Measurements from ENCODE around the gene KRTAP10-3.
"Not testable (repeated sequence)": the region's sequence is repeated elsewhere in the genome, so short reads cannot be mapped to it uniquely, and the experiment has no call there.

Gene KRTAP10-3

GRCh38 chr21:44590311-44590721 lies 31.7 kb upstream of the KRTAP10-3 start:
- no peak for DNase-seq

- DNase-seq, result no peak
These were observed 31.2 kb upstream of the KRTAP10-3 start for GRCh38 chr21:44589586-44590305.

GRCh38 chr21:44589094-44589493 lies 30.5 kb upstream of the KRTAP10-3 start:
- DNase-seq, result no peak

GRCh38 chr21:44585892-44586291 lies 27.3 kb upstream of the KRTAP10-3 start:
- DNase-seq, result no peak

DNA sequence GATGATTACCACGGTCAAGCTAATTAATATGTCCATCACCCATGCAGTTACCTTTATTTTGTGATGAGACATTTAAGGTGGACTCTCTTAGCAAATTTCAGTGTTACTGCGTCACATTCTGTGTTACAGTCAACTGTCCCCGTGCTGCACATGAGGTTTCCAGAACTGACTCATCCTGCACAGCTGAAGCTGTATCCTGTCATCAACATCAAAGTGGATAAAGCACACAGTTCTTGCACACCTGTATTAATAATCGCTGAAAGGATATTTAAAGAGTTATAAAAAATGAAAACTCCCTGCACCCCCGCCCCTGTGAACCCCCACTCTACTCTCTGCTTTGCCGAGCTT lies 25.2 kb upstream of the KRTAP10-3 start:
- no peak for DNase-seq

DNA sequence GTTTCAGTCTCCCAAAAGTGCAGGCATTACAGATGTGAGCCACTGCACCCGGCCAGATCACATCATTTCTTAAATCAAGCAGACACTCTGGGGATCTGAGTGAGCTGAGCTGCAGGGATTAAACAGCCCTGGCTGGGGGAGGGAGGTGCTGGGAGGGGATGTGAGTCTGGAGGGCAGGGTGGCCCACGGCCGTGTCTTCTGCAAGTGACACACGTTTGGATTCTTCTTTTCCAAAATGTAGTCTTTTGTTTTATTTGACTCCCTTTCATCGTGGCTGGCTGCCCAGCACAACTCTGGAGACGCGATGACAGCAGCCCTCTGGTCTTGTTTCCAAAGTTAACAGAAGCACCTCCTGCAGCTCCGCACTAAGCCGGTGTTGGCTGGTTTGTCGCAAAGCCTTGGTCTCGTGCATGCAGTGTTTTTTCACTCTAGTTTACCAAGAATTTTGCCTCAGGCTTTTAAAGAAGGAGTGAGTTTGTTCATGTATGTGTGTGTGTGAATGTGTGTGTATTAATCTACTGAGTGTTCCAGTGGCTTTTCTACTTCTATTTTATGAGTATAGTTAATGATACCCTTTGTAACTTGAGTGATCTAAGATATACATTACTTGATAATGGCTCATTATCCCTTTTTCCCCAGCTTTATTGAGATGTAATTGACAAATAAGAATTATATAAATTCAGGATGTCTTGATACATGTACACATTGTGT lies 24.6 kb upstream of the KRTAP10-3 start:
- no peak for DNase-seq

GRCh38 chr21:44582055-44582454 lies 23.5 kb upstream of the KRTAP10-3 start:
- DNase-seq, result no peak

- no peak for DNase-seq
These were observed 22.6 kb upstream of the KRTAP10-3 start for GRCh38 chr21:44581158-44581557.

DNA sequence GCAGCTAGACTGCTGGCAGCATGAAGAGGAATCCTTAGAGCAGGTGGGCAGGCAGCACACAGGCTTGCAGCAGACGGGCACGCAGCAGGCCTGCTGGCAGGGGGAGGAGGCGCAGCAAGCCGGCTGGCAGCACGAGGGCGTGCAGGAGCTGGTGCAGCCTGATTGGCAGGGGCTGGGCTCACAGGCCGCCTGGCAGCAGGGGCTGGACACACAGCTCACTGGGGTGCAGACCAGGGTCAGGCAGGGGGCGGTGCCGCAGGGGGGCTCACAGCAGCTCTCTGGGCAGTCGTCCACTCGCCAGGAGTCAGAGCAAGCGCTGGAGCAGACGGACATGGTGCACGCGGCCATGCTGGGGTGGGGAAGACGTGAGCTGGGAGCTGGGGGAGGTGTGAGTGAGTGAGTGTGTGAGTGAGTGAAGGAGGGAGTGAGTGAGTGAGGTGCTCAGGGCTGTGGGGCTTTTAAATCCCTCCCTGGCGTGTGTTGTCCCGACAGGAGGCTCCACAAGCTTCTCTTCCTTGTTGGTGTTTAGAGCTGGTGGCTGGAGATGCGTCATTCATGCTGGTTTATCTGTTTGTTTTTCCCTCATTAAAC lies 21.7 kb upstream of the KRTAP10-3 start, which contains the start of gene KRTAP10-5:
TSS of gene KRTAP10-5 (minus strand) at position 374 of the 591 bp plus-strand sequence. CDS start at position 348, 26 bp downstream.
- DNase-seq, result not testable (repeated sequence)

- DNase-seq, result no peak
These were observed 21.2 kb upstream of the KRTAP10-3 start for GRCh38 chr21:44579833-44580144.

DNA sequence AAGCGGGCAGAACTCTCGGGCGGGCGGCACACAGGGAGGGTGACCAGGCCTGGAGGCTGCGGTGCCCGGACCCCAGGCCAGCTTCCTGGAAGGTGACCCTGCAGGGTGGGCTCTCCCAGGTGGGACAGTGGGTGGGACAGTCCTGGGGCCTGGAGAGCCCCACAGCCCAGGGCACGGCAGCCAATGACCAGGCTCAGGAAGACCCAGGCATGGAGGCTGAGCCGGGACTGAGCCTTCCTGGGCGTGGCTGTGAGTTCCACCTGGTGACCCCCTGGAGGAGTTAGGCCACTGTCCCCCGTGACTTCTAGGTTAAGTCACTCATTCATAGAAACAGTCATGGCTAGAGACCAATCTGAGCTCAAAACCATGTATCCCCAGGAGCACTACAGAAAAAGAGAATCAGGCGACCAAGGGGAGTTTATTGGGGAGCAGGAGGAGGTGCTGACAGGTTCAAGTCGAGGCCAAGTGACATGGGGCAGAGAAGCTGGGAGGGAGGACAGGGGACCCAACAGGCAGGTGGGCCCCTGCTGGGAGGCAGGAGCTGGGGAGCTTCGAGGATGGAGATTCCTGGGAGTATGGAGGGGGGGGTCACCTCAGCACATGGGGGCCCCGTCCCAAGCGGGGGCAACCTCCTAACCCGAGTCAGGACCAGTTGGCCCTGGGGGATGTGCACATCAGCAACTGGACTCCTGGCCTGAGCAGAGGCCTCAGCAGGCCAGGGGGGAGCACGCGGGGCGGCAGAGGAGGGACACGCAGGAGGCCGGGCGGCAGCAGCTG lies 20.6 kb upstream of the KRTAP10-3 start:
- DNase-seq, result no peak

DNA sequence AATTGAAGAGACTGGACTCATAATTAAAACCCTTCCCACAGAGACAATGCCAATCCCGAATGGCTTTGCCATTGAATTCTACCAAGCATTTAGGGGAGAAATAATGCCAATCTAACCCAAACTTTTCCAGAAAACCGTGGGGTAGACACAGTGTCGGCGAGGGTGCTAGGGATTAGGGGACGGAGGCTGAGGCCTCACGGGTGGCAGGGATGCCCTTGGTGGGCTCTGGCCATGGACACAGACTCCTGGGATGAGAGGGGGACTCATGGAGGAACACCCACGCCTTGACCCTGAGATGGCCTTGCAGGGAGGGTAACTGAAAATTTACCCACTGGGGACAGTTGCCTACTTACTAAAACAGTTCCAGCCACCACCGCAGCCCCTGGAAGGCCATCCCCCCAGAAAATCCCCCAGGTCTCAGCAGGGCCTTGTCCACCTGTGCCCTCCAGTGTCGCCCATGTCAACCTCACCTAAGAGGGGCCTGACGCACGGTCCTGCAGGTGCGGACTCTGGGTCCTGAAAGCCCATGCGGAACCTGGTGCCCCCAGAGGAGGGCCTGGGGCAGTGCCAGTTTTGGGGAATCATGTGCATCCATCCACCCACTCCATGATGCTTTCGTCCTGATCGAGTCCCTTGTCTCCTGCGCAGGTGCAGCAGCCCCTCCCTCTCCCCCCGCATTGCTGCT lies 19.9 kb upstream of the KRTAP10-3 start:
- no peak for DNase-seq

GRCh38 chr21:44576025-44576420 lies 17.4 kb upstream of the KRTAP10-3 start:
- DNase-seq, result no peak

DNA sequence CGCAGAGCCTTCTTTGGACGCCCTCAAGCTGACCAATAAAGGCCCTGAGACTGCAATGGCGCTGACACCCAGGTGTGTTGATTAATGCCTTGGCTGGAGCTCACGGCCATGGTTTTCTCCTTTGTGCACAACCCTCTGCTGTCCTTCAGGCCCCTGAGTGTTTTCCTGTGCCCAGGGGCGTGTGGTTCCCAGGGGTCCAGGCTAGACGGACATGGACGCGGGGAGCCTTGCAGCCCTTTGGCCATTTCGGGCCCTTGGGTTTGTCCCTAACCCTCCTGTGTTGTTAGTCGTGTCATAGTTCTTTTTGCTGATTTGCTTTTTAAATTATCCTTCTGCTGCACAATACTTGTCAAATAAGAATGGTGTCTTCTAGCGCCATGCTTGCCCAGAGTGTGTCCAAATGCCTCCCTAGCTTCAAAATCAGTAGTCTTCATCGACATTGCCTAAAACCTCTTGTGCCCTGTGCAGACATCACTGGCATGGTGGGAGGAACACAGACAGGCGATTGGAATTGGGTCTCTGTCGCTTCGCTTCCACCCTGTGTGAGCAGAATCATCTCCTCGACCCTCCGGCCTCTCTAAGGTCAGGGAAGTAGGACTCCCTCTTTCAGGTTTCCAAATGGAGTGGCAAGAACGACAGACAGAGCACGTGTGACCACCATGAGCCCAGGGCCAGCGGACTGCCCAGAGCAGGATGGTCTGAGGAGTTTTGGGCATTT lies 16.9 kb upstream of the KRTAP10-3 start:
- no peak for DNase-seq

DNA sequence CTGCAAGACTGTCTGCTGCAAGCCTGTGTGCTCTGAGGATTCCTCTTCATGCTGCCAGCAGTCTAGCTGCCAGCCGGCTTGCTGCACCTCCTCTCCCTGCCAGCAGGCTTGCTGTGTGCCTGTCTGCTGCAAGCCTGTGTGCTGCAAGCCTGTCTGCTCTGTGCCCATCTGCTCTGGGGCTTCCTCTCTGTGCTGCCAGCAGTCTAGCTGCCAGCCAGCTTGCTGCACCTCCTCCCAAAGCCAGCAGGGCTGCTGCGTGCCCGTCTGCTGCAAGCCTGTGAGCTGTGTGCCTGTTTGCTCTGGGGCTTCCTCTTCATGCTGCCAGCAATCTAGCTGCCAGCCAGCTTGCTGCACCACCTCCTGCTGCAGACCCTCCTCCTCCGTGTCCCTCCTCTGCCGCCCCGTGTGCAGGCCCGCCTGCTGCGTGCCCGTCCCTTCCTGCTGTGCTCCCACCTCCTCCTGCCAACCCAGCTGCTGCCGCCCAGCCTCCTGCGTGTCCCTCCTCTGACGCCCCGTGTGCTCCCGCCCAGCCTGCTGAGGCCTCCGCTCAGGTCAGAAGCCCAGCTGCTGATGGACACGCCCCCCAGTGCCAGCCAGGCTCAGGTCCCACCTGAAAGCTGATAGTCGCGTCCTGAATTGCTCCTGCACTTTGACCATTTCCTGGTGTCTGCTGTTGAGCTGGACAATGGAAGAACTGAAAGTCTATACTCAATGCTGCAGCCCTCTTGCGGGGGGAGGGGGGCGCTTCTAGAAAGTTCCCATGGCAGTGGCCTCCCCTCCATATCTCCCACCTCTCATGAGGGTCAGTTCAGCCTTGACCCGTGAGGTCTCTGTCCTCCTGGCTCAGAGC lies 16.1 kb upstream of the KRTAP10-3 start:
- DNase-seq, result no peak

- not testable (repeated sequence) for DNase-seq
These were observed 15.2 kb upstream of the KRTAP10-3 start, which contains the start of gene KRTAP10-4 for GRCh38 chr21:44573630-44574456. Gene KRTAP10-4, plus strand, starts transcription at chr21:44573729. Its CDS starts 30 bp downstream, at chr21:44573759.

GRCh38 chr21:44572959-44573583 lies 14.5 kb upstream of the KRTAP10-3 start:
- no peak for DNase-seq

DNA sequence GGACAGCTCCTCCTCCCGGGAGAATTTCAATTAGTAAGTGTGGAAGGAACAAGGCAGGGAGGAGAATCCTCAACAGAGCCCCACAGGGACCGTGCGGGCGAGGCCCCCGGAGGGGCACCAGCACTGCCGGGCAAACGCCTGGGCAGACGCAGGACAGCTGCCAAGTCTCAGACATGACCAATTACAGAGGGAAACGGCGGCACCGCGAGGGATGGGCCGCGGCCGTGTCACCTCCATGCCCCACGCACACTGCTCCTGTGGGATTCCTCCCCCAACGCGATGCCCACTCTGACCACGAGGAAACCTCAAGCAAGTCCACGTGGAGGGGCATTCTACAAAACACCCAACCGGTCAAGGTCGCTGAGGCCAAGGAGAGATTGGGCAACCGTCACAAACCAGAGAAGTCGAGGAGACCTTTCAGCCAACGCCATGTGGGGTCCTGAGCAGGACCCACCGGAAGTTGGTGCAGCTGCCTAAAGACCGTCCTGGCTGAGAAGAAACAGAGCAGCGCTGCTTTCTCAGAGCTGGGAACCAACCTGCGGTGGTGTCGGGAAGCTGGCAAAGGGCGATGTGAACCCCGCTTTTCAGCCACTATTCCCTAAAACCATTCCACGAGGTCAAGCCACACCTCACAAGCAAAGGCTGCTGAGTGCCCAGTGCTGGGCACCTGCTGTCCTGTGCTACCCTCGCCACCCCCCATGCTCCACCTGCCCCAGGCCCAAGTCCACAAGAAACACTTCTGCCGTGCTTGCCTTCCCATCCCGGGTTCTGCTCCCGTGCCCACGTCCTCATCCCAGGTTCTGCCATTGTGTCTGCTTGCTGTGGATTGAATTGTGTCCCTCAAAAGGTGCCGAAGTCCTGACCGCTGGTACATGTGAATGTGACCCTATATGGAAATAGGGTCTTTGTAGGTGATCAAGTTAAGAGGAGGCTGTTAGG lies 13.5 kb upstream of the KRTAP10-3 start:
- DNase-seq, result no peak

Measured in C1 segment of cervical spinal cord (tissue), 14 donors.